Neural cell (in vitro differentiated cells): ENCODE results near the gene TNRC6C. TPM values are rescaled to one million over a fixed set of nuclear protein-coding genes. Genes with fewer than 3 reads are reported as not detected.
A peak's percentile ranks its signal among the peaks of the same experiment; 100 is the strongest.

Source experiments
- H2AFZ ChIP-seq: fragments of 200-600, 300-800 bp; sonication (generic), shearing (Covaris generic); 2 replicates; pipeline ENCODE4 v1.6.0; 2014; ENCODE audit warnings: low read depth, mild to moderate bottlenecking, antibody characterized with exemption, low read length, moderate library complexity
- H3F3A ChIP-seq: fragments of 200-600 bp; shearing (Covaris generic); 2 replicates; pipeline ENCODE4 v1.6.1; 2016; ENCODE audit warnings: mild to moderate bottlenecking, moderate library complexity, mixed read lengths, antibody characterized with exemption, low read length; ENCODE audit not compliant: insufficient read depth, poor library complexity, severe bottlenecking
- H3K27ac ChIP-seq: fragments of 200-600, 300-800 bp; sonication (generic), shearing (Covaris generic); 2 replicates; pipeline ENCODE4 v1.5.1; 2014; ENCODE audit warnings: mild to moderate bottlenecking, low read length, moderate library complexity
- H3K27me3 ChIP-seq: fragments of 300-800, 200-600 bp; sonication (generic), shearing (Covaris generic); 2 replicates; pipeline ENCODE4 v1.6.0; 2014; ENCODE audit warnings: mild to moderate bottlenecking, low read depth, low read length, moderate library complexity; ENCODE audit not compliant: insufficient read depth
- H3K36me3 ChIP-seq: fragments of 300-800, 200-600 bp; sonication (generic), shearing (Covaris generic); 2 replicates; pipeline ENCODE4 v1.5.1; 2014; ENCODE audit warnings: mild to moderate bottlenecking, antibody characterized with exemption, low read length, moderate library complexity; ENCODE audit not compliant: insufficient read depth
- H3K4me2 ChIP-seq: fragments of 300-800, 200-600 bp; sonication (generic), shearing (Covaris generic); 2 replicates; pipeline ENCODE4 v1.6.0; 2014; ENCODE audit warnings: mild to moderate bottlenecking, low read length
- H3K4me3 ChIP-seq: fragments of 300-800, 200-600 bp; sonication (generic), shearing (Covaris generic); 2 replicates; pipeline ENCODE4 v1.5.1; 2014; ENCODE audit warnings: mild to moderate bottlenecking, low read length, moderate library complexity
- H3K79me2 ChIP-seq: fragments of 200-600 bp; shearing (Covaris generic); replicated peaks from 2 replicates; pipeline ENCODE4 v1.6.0; 2014; ENCODE audit warnings: mild to moderate bottlenecking, low read length, moderate library complexity; ENCODE audit not compliant: insufficient read depth
- H3K9ac ChIP-seq: fragments of 300-800, 200-600 bp; sonication (generic), shearing (Covaris generic); 2 replicates; pipeline ENCODE4 v1.6.1; 2016; ENCODE audit warnings: mild to moderate bottlenecking, low read length, mixed read lengths
- H3K9me2 ChIP-seq: fragments of 200-600 bp; shearing (Covaris generic); 2 replicates; pipeline ENCODE4 v1.6.1; 2016; ENCODE audit warnings: mild to moderate bottlenecking, low read length, mixed read lengths; ENCODE audit not compliant: insufficient read depth
- H3K9me3 ChIP-seq: fragments of 200-600, 300-800 bp; sonication (generic), shearing (Covaris generic); 2 replicates; pipeline ENCODE4 v1.6.1; 2016; ENCODE audit warnings: mild to moderate bottlenecking, mixed run types, low read length, moderate library complexity, mixed read lengths
- H4K20me1 ChIP-seq: fragments of 200-600 bp; shearing (Covaris generic); 2 replicates; pipeline ENCODE4 v1.6.1; 2016; ENCODE audit warnings: mild to moderate bottlenecking, mixed run types; ENCODE audit not compliant: insufficient read depth
- EP300 ChIP-seq: fragments of 450-650 bp; conservative IDR thresholded peaks from 2 replicates; pipeline ENCODE4 v1.6.1; 2014; ENCODE audit warnings: antibody characterized with exemption, mild to moderate bottlenecking, moderate library complexity; ENCODE audit not compliant: poor library complexity, severe bottlenecking
- EZH2 ChIP-seq: fragments of 200-600, 300-800 bp; shearing (Covaris generic), sonication (generic); IDR thresholded peaks from 2 replicates; pipeline ENCODE4 v1.6.1; 2014; ENCODE audit warnings: antibody characterized with exemption, low read length, borderline replicate concordance, mild to moderate bottlenecking; ENCODE audit not compliant: insufficient read depth, poor library complexity, severe bottlenecking
- MXI1 ChIP-seq: fragments of 450-650 bp; conservative IDR thresholded peaks from 2 replicates; pipeline ENCODE4 v1.6.1; 2014; ENCODE audit warnings: antibody characterized with exemption, mild to moderate bottlenecking; ENCODE audit not compliant: poor library complexity, severe bottlenecking
- POLR2AphosphoS5 ChIP-seq: IDR thresholded peaks from 2 replicates; pipeline ENCODE4 v1.6.1; 2012
- RAD21 ChIP-seq: fragments of 450-650 bp; conservative IDR thresholded peaks from 2 replicates; pipeline ENCODE4 v1.6.1; 2014; ENCODE audit warnings: antibody characterized with exemption, mild to moderate bottlenecking, moderate library complexity
- SMC3 ChIP-seq: fragments of 450-650 bp; conservative IDR thresholded peaks from 2 replicates; pipeline ENCODE4 v1.6.1; 2014; ENCODE audit warnings: antibody characterized with exemption, mild to moderate bottlenecking, moderate library complexity; ENCODE audit not compliant: poor library complexity
- TAF1 ChIP-seq: IDR thresholded peaks from 2 replicates; pipeline ENCODE4 v1.6.1; 2012; ENCODE audit warnings: low read depth
- polyA plus RNA-seq: library from polyadenylated mRNA; depleted of rRNA; stranded (reverse); fragments of >200 nt; gene quantifications from 2 replicates; pipeline ENCODE4 v1.2.3, GENCODE V29; 2014
- TF ChIP-seq, protein P1 (sequence below): fragments of 450-650 bp; IDR thresholded peaks from 2 replicates; pipeline ENCODE4 v1.5.1; 2014; ENCODE audit warnings: antibody characterized with exemption, mild to moderate bottlenecking, moderate library complexity; ENCODE audit not compliant: poor library complexity, severe bottlenecking
- TF ChIP-seq, protein P2 (sequence below): IDR thresholded peaks from 2 replicates; pipeline ENCODE4 v1.6.1; 2012; ENCODE audit warnings: borderline replicate concordance

TNRC6C gene
- polyA plus RNA-seq, 1 donor from 2014 or later = 15.4 TPM

DNA sequence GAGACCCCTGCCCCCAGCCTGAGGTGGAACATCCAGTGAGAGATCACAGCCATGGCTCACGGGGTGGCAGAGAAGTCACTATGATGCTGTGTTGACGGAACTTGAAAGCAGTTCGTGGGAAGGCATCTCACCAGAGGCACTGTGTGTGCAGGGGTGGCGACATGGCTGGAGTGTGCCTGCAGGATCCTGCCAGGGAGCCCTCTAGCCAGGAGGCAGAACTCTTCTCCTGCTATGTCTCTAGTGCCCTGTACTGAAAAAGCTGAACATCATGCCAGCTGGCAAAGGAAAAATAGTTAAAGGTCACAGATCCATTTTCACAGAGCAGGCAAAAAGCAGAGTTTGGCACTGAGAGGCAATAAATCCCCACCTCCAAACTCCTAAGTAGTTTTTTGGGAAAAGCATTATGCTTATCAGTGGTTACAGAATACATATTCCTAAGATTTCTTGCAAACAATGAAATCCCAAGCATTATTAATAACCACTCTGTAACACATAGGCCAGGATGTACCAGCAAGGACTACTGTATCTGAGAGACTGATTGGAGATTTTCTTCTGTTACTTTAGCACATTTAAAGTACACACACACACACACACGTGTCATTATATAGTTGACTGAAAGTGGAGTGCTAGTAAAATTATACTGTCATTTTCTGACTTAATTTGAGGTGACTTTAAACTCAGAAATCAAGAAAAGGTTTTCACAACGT lies 36.8 kb downstream of the TNRC6C start:
- Histone ChIP-seq H3K27ac (peak overlapping the region; percentile 9), H3K79me2 (peaks cover 75% of the 10 kb centered on the region), H4K20me1 (peaks cover 17% of the 10 kb centered on the region), H3F3A (no peaks in the 10 kb centered on the region), H3K4me2 (no peak overlapping the region), H3K9ac (no peak overlapping the region), H3K9me2 (no peaks in the 10 kb centered on the region), H3K4me3 (peak overlapping the region; percentile 32), H3K36me3 (no peaks in the 10 kb centered on the region), H2AFZ (no peak overlapping the region), H3K27me3 (no peaks in the 10 kb centered on the region), H3K9me3 (no peaks in the 10 kb centered on the region)
- TF ChIP-seq EZH2 (no peak), MXI1 (no peak), TAF1 (no peak), POLR2AphosphoS5 (no peak)
- TF ChIP-seq, protein P1, sequence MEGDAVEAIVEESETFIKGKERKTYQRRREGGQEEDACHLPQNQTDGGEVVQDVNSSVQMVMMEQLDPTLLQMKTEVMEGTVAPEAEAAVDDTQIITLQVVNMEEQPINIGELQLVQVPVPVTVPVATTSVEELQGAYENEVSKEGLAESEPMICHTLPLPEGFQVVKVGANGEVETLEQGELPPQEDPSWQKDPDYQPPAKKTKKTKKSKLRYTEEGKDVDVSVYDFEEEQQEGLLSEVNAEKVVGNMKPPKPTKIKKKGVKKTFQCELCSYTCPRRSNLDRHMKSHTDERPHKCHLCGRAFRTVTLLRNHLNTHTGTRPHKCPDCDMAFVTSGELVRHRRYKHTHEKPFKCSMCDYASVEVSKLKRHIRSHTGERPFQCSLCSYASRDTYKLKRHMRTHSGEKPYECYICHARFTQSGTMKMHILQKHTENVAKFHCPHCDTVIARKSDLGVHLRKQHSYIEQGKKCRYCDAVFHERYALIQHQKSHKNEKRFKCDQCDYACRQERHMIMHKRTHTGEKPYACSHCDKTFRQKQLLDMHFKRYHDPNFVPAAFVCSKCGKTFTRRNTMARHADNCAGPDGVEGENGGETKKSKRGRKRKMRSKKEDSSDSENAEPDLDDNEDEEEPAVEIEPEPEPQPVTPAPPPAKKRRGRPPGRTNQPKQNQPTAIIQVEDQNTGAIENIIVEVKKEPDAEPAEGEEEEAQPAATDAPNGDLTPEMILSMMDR = no peak
- TF ChIP-seq, protein P2, sequence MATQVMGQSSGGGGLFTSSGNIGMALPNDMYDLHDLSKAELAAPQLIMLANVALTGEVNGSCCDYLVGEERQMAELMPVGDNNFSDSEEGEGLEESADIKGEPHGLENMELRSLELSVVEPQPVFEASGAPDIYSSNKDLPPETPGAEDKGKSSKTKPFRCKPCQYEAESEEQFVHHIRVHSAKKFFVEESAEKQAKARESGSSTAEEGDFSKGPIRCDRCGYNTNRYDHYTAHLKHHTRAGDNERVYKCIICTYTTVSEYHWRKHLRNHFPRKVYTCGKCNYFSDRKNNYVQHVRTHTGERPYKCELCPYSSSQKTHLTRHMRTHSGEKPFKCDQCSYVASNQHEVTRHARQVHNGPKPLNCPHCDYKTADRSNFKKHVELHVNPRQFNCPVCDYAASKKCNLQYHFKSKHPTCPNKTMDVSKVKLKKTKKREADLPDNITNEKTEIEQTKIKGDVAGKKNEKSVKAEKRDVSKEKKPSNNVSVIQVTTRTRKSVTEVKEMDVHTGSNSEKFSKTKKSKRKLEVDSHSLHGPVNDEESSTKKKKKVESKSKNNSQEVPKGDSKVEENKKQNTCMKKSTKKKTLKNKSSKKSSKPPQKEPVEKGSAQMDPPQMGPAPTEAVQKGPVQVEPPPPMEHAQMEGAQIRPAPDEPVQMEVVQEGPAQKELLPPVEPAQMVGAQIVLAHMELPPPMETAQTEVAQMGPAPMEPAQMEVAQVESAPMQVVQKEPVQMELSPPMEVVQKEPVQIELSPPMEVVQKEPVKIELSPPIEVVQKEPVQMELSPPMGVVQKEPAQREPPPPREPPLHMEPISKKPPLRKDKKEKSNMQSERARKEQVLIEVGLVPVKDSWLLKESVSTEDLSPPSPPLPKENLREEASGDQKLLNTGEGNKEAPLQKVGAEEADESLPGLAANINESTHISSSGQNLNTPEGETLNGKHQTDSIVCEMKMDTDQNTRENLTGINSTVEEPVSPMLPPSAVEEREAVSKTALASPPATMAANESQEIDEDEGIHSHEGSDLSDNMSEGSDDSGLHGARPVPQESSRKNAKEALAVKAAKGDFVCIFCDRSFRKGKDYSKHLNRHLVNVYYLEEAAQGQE = no peak

DNA sequence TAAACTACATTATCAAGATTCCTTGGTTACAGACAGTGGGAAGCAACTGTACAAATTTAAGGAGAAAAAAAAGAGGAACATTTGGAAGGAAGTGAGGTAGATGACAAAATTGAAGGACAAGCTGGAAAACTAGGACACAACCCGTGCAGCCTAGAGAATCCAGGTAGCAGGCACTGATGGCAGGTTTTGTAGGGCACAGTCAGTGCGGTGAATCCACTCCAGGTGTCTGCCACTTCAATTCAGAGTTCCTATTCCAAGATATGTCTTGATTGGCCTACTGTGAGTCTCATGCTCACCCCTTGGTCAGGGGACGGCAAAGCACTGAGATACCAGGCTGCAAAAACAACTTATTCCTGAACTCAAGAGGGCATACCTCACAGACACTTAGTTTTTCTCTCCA lies 37.8 kb downstream of the TNRC6C start:
- Histone ChIP-seq H3K9ac (no peak overlapping the region), H3K4me2 (no peak overlapping the region), H3K79me2 (peaks cover 74% of the 10 kb centered on the region), H3K36me3 (no peaks in the 10 kb centered on the region), H2AFZ (no peak overlapping the region), H3F3A (no peaks in the 10 kb centered on the region), H3K27ac (no peak overlapping the region), H3K4me3 (no peak overlapping the region), H3K27me3 (no peaks in the 10 kb centered on the region), H4K20me1 (peaks cover 17% of the 10 kb centered on the region), H3K9me3 (no peaks in the 10 kb centered on the region), H3K9me2 (no peaks in the 10 kb centered on the region)
- TF ChIP-seq POLR2AphosphoS5 = no peak
- TF ChIP-seq MXI1 = no peak
- TF ChIP-seq EP300 = no peak
- TF ChIP-seq EZH2 = no peak
- TF ChIP-seq SMC3 = no peak
- TF ChIP-seq, protein P2 = no peak
- no peak for TF ChIP-seq RAD21
- TF ChIP-seq, protein P1 = no peak
- TF ChIP-seq TAF1 = no peak
